MV-4-11 (cell line): Measurements from ENCODE around the gene PRR7.
"Not testable (repeated sequence)": the region's sequence is repeated elsewhere in the genome, so short reads cannot be mapped to it uniquely, and the experiment has no call there.

Experiments used
- DNase-seq: peaks from one replicate; lab custom pipeline; 2025; lab: John Stamatoyannopoulos, UW

Gene PRR7

GRCh38 chr5:177484902-177485549, 38.4 kb downstream of the PRR7 start:
- DNase-seq = no peak

GRCh38 chr5:177485753-177486152, 39.1 kb downstream of the PRR7 start:
- DNase-seq = not testable (repeated sequence)

- DNase-seq = no peak
Measured at GRCh38 chr5:177486256-177486655, 39.6 kb downstream of the PRR7 start.

- no peak for DNase-seq
Measured at GRCh38 chr5:177487144-177487543, 40.5 kb downstream of the PRR7 start.

- no peak for DNase-seq
Measured at GRCh38 chr5:177487975-177488374, 41.4 kb downstream of the PRR7 start.

- DNase-seq = no peak
Measured at GRCh38 chr5:177489119-177489716, 42.6 kb downstream of the PRR7 start.

- DNase-seq = no peak
Measured at GRCh38 chr5:177490311-177490991, 43.8 kb downstream of the PRR7 start.

GRCh38 chr5:177490992-177491391, 44.4 kb downstream of the PRR7 start:
- DNase-seq = no peak

- DNase-seq = no peak
Measured at GRCh38 chr5:177491429-177491945, 44.9 kb downstream of the PRR7 start.

GRCh38 chr5:177491983-177492746, 45.6 kb downstream of the PRR7 start:
- no peak for DNase-seq

- DNase-seq = no peak
Measured at GRCh38 chr5:177492841-177493240, 46.2 kb downstream of the PRR7 start.

GRCh38 chr5:177493795-177494345, 47.3 kb downstream of the PRR7 start:
- DNase-seq = no peak

- DNase-seq = peak; percentile 91
Measured at GRCh38 chr5:177494346-177495195, 48.0 kb downstream of the PRR7 start.

GRCh38 chr5:177495243-177496060, 48.8 kb downstream of the PRR7 start:
- DNase-seq = peak; percentile 61

GRCh38 chr5:177496070-177496726, 49.6 kb downstream of the PRR7 start:
- no peak for DNase-seq

- peak; percentile 32 for DNase-seq
Measured at GRCh38 chr5:177496727-177497291, 50.2 kb downstream of the PRR7 start.

GRCh38 chr5:177497292-177498012, 50.8 kb downstream of the PRR7 start, which contains the start of gene PDLIM7:
Gene PDLIM7 (minus strand): TSS chr5:177497604. CDS start chr5:177496512, 1,092 bp downstream.
- DNase-seq = peak; percentile 96

- DNase-seq = no peak
Measured at GRCh38 chr5:177498013-177498787, 51.6 kb downstream of the PRR7 start.
